GM12878 (cell line): ENCODE results near the gene LMCD1. TPM values are rescaled to one million over a fixed set of nuclear protein-coding genes. Genes with fewer than 3 reads are reported as not detected.

ENCODE experiments used
- ATAC-seq: fragments of 200-7000 bp; cut with Tn5 transposase; 3 replicates; pipeline ENCODE4 v1.9.1; 2020; ENCODE audit warnings: mild to moderate bottlenecking, moderate library complexity
- BruUV-seq: library from RNA; stranded (reverse); fragments of 400-500 nt; replicated peaks from 2 replicates; lab custom pipeline; 2021; lab: Mats Ljungman, UMichigan
- CTCF ChIA-PET: fragments of 300-600 bp; sonication (Branson Sonifier 250); formaldehyde crosslinking; extraction: SDS; loops from one replicate; lab custom pipeline; 2021; ENCODE audit warnings: inconsistent platforms; lab: Yijun Ruan, JAX
- POLR2A ChIA-PET: fragments of 350-600 bp; formaldehyde crosslinking; extraction: SDS; loops from one replicate; lab custom pipeline; 2021; ENCODE audit warnings: inconsistent platforms; lab: Charles Lee
- RAD21 ChIA-PET: fragments of 300-600 bp; sonication (Branson Sonifier 250); formaldehyde crosslinking; loops from one replicate; lab custom pipeline; 2023; ENCODE audit warnings: antibody characterized with exemption; ENCODE audit not compliant: unreplicated experiment; lab: Charles Lee
- SMC1A ChIA-PET: fragments of 300-600 bp; sonication (Branson Sonifier 250); formaldehyde crosslinking; loops from one replicate; lab custom pipeline; 2023; ENCODE audit not compliant: unreplicated experiment, uncharacterized antibody; lab: Charles Lee
- DNase-seq: peaks from one replicate; pipeline ENCODE4 v3.0.0-alpha.2; 2011; ENCODE audit warnings: low read depth, low spot score
- FAIRE-seq: peaks from 3 replicates; lab custom pipeline; 2011; peaks lifted over from hg19 to GRCh38; lab: Jason Lieb, UNC
- H2AFZ ChIP-seq: 2 replicates; pipeline ENCODE4 v1.6.0; 2011; ENCODE audit warnings: low read depth, low read length, control low read depth; ENCODE audit not compliant: control insufficient read depth
- H3K27ac ChIP-seq: 2 replicates; pipeline ENCODE4 v1.5.1; 2011; ENCODE audit warnings: control low read depth; ENCODE audit not compliant: control insufficient read depth, insufficient read depth
- H3K27me3 ChIP-seq, 2 experiments: replicated peaks in 1 of 2; 2 replicates each; pipeline versions ENCODE4 v1.6.0 to v1.6.1; 2011; ENCODE audit warnings: low read length in 1 of 2; ENCODE audit not compliant: control insufficient read depth in 2 of 2, insufficient read depth in 2 of 2
- H3K36me3 ChIP-seq, 2 experiments: 2 replicates each; pipeline ENCODE4 v1.5.1; 2011; ENCODE audit warnings: low read length in 1 of 2; ENCODE audit not compliant: control insufficient read depth in 2 of 2, insufficient read depth in 2 of 2
- H3K4me1 ChIP-seq: 2 replicates; pipeline ENCODE4 v1.6.1; 2011; ENCODE audit warnings: mild to moderate bottlenecking, low read length, moderate library complexity, mixed read lengths; ENCODE audit not compliant: control insufficient read depth, insufficient read depth
- H3K4me2 ChIP-seq: 2 replicates; pipeline ENCODE4 v1.6.0; 2011; ENCODE audit warnings: control low read depth; ENCODE audit not compliant: control insufficient read depth, insufficient read depth
- H3K4me3 ChIP-seq: fragments of 200-600 bp; sonication (generic); 2 replicates; pipeline ENCODE4 v1.5.1; 2016
- H3K79me2 ChIP-seq: 2 replicates; pipeline ENCODE4 v1.6.0; 2011; ENCODE audit warnings: low read length; ENCODE audit not compliant: control insufficient read depth, insufficient read depth
- H3K9ac ChIP-seq: 2 replicates; pipeline ENCODE4 v1.8.0; 2011; ENCODE audit warnings: low read length, control low read depth, mixed read lengths; ENCODE audit not compliant: control insufficient read depth, insufficient read depth
- H3K9me3 ChIP-seq: replicated peaks from 3 replicates; pipeline ENCODE4 v1.5.1; 2011; ENCODE audit warnings: mild to moderate bottlenecking, low read length; ENCODE audit not compliant: control insufficient read depth, insufficient read depth
- H4K20me1 ChIP-seq: 2 replicates; pipeline ENCODE4 v1.6.0; 2011; ENCODE audit not compliant: control insufficient read depth, insufficient read depth
- CBFB ChIP-seq: IDR thresholded peaks from 2 replicates; pipeline ENCODE4 v1.6.1; 2016; ENCODE audit warnings: antibody characterized with exemption, low read depth
- CEBPB ChIP-seq, 2 experiments: fragments of 150-350 bp in 1 of 2; IDR thresholded peaks; 2 replicates each; pipeline ENCODE4 v1.6.1; 2012 to 2014; ENCODE audit warnings: low read depth in 2 of 2, low read length in 2 of 2, borderline replicate concordance in 1 of 2, inconsistent platforms in 1 of 2
- EGR1 ChIP-seq, 2 experiments: IDR thresholded peaks; 1 replicate in 1 of 2; 2 replicates in 1 of 2; pipeline ENCODE4 v1.6.1; 2011 to 2012; ENCODE audit warnings: low read depth in 2 of 2, low read length in 2 of 2, borderline replicate concordance in 1 of 2, mild to moderate bottlenecking in 1 of 2, moderate library complexity in 1 of 2
- IRF4 ChIP-seq: IDR thresholded peaks from 2 replicates; pipeline ENCODE4 v1.6.1; 2011; ENCODE audit warnings: low read depth, low read length
- KLF5 ChIP-seq: fragments of 450-650 bp; IDR thresholded peaks from 2 replicates; pipeline ENCODE4 v1.6.1; 2014; ENCODE audit warnings: mild to moderate bottlenecking; ENCODE audit not compliant: partially characterized antibody
- NFIC ChIP-seq: IDR thresholded peaks from 2 replicates; pipeline ENCODE4 v1.6.1; 2012; ENCODE audit warnings: low read depth, mild to moderate bottlenecking, inconsistent platforms, low read length, moderate library complexity
- NRF1 ChIP-seq: conservative IDR thresholded peaks from 2 replicates; pipeline ENCODE4 v1.6.1; 2011; ENCODE audit warnings: mild to moderate bottlenecking, low read depth, low read length, improper control_type of control experiment
- SMC3 ChIP-seq: IDR thresholded peaks from 2 replicates; pipeline ENCODE4 v1.6.1; 2011; ENCODE audit warnings: low read length, improper control_type of control experiment, borderline replicate concordance
- SUPT20H ChIP-seq: IDR thresholded peaks from 2 replicates; pipeline ENCODE4 v1.6.1; 2011; ENCODE audit warnings: low read depth, mild to moderate bottlenecking, low read length, moderate library complexity, borderline replicate concordance; ENCODE audit not compliant: control insufficient read depth
- YBX1 ChIP-seq: fragments of 450-650 bp; IDR thresholded peaks from 2 replicates; pipeline ENCODE4 v1.6.1; 2016; ENCODE audit warnings: antibody characterized with exemption
- ZNF274 ChIP-seq: IDR thresholded peaks from one replicate; pipeline ENCODE4 v1.8.0; 2011; ENCODE audit not compliant: insufficient read length, insufficient read depth
- WGBS: methylation state at CpG from one replicate; pipeline ENCODE4 v1.1.6; 2016; ENCODE audit warnings: low lambda C conversion rate; ENCODE audit not compliant: insufficient replicate concordance, insufficient coverage; ENCODE audit errors: missing lambda C conversion rate; 5-methylcytosine and 5-hydroxymethylcytosine counted together
- in situ Hi-C: fragments of 300-500 bp; cut with MboI; formaldehyde crosslinking; loops from 9 replicates; pipeline ENCODE4 v1.14.3; 2018; ENCODE audit warnings: mixed read lengths
- intact Hi-C: fragments of 100-400 bp; cut with micrococcal nuclease; formaldehyde crosslinking; loops from one replicate; pipeline ENCODE4 v1.14.2; 2022; ENCODE audit not compliant: unreplicated experiment
- polyA plus RNA-seq, 11 experiments: library from polyadenylated mRNA; depleted of rRNA in 4 of 11; unstranded in 6 of 11; stranded (reverse) in 5 of 11; fragments of >200 nt; fragmentation: Nextera tagmentation in 4 of 11; fragmentation: Illumina TruSeq in 1 of 11; extraction: Ambion mirVana in 4 of 11; extraction: Trizol in 1 of 11; gene quantifications; 1 replicate in 1 of 11; 2 replicates in 10 of 11; pipeline versions ENCODE4 v1.2.1 to v1.2.3, GENCODE V29; 2011 to 2016; ENCODE audit warnings: inconsistent platforms in 2 of 11, missing spikeins in 2 of 11, low read depth in 1 of 11
- total RNA-seq, 4 experiments: library from RNA; depleted of rRNA in 3 of 4; stranded (reverse); fragments of >200 nt in 3 of 4; fragmentation: Illumina TruSeq in 1 of 4; extraction: Trizol in 1 of 4; gene quantifications; 2 replicates each; pipeline versions ENCODE4 v1.2.1 to v1.2.3, GENCODE V29; 2013 to 2021
- TF ChIP-seq, protein P1 (sequence below): fragments of 450-650 bp; IDR thresholded peaks from 2 replicates; pipeline ENCODE4 v1.6.1; 2018; ENCODE audit warnings: mild to moderate bottlenecking, low read depth, moderate library complexity; ENCODE audit not compliant: partially characterized antibody
- TF ChIP-seq, protein P2 (sequence below): fragments of 450-650 bp; IDR thresholded peaks from 2 replicates; pipeline ENCODE4 v1.6.1; 2016; ENCODE audit warnings: mild to moderate bottlenecking
- TF ChIP-seq, protein P3 (sequence below): fragments of 450-650 bp; IDR thresholded peaks from 2 replicates; pipeline ENCODE4 v1.6.1; 2016; ENCODE audit warnings: mild to moderate bottlenecking, moderate library complexity, borderline replicate concordance

LMCD1 gene
- total and polyA plus RNA-seq, 10 of the 15 experiments (the other 5 are each of a cell fraction or from before 2014, with no cell fraction given): 0.27 to 6.4 (median 1.7) TPM

DNA sequence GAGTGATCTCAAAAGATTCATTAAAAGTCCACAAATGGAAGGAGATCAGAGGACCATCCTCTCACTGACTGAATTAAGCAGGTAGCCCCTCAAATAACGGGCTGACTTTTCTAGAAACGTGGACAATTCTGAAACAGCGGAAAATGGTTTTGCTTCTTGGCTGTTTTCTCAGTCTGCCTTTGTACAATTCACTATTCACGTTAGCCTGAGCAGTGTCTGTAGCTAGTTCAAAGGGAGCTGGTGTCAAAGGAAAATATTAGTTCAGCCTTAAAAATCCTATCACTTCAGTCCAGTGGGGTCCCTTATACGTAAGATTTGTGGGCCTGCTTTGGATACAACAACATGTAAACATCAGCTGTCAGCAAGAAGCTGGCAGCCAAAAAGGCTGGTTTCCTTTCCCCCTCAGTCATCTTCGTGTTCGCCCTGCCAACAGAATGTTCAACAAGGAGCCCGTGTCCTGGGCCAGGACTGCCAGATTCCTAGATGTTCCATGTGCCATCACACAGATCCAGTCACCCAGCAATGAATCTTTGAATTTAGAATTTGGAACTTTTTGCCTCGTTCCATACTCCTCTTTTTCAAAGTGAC lies 19.3 kb downstream of the LMCD1 start:
- H3K27ac ChIP-seq: no peak overlapping the region
- WGBS: 64% methylated on average over 9 of the region's 9 CpGs
- ChIA-PET SMC1A (interaction anchor here (1.4 to 2.3 kb wide), 4 partner anchors 9 to 19 kb away, joined by 3 to 12 read pairs (median 6); partner anchors contain the start of gene LMCD1), RAD21 (interaction anchor here (1.4 kb wide), 1 partner anchor 19 kb away, joined by 4 read pairs; the partner anchor contains the start of gene LMCD1), CTCF (no interaction called here), POLR2A (interaction anchor here (1.2 kb wide), 1 partner anchor 12 kb away, joined by 4 read pairs; no protein-coding TSS in a partner anchor)
- H3K27me3 ChIP-seq: no peaks in the 10 kb centered on the region
- no peak overlapping the region for H3K4me2 ChIP-seq
- H3K4me3 ChIP-seq: no peak overlapping the region
- no peaks in the 10 kb centered on the region; the same call in 1 of the 2 replicates for H3K4me1 ChIP-seq
- no peaks in the 10 kb centered on the region; the same call in 2 of the 3 replicates for H3K9me3 ChIP-seq
- no peaks in the 10 kb centered on the region for H4K20me1 ChIP-seq
- H3K36me3 ChIP-seq: no peaks in the 10 kb centered on the region
- in situ Hi-C loops: no loop called here
- H2AFZ ChIP-seq: no peak overlapping the region
- no TSS peak for BruUV-seq
- H3K9ac ChIP-seq: no peak overlapping the region
- ATAC-seq (no peak), FAIRE-seq (no peak), DNase-seq (no peak)
- intact Hi-C loops: no loop called here
- H3K79me2 ChIP-seq: no peaks in the 10 kb centered on the region
- TF ChIP-seq, protein P1, sequence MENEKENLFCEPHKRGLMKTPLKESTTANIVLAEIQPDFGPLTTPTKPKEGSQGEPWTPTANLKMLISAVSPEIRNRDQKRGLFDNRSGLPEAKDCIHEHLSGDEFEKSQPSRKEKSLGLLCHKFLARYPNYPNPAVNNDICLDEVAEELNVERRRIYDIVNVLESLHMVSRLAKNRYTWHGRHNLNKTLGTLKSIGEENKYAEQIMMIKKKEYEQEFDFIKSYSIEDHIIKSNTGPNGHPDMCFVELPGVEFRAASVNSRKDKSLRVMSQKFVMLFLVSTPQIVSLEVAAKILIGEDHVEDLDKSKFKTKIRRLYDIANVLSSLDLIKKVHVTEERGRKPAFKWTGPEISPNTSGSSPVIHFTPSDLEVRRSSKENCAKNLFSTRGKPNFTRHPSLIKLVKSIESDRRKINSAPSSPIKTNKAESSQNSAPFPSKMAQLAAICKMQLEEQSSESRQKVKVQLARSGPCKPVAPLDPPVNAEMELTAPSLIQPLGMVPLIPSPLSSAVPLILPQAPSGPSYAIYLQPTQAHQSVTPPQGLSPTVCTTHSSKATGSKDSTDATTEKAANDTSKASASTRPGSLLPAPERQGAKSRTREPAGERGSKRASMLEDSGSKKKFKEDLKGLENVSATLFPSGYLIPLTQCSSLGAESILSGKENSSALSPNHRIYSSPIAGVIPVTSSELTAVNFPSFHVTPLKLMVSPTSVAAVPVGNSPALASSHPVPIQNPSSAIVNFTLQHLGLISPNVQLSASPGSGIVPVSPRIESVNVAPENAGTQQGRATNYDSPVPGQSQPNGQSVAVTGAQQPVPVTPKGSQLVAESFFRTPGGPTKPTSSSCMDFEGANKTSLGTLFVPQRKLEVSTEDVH: no peak
- TF ChIP-seq ZNF274: no peak
- TF ChIP-seq CBFB: no peak
- TF ChIP-seq CEBPB (IDR thresholded peaks at IDR 0.05; ENCODE audit: borderline replicate concordance in 1 of 2, low read depth in 2 of 2, low read length in 2 of 2): no peak
- TF ChIP-seq EGR1 (IDR thresholded peaks at IDR 0.05; ENCODE audit: borderline replicate concordance in 1 of 2, low read depth in 2 of 2, low read length in 2 of 2): no peak
- TF ChIP-seq IRF4: no peak
- TF ChIP-seq NRF1: no peak
- TF ChIP-seq, protein P2, sequence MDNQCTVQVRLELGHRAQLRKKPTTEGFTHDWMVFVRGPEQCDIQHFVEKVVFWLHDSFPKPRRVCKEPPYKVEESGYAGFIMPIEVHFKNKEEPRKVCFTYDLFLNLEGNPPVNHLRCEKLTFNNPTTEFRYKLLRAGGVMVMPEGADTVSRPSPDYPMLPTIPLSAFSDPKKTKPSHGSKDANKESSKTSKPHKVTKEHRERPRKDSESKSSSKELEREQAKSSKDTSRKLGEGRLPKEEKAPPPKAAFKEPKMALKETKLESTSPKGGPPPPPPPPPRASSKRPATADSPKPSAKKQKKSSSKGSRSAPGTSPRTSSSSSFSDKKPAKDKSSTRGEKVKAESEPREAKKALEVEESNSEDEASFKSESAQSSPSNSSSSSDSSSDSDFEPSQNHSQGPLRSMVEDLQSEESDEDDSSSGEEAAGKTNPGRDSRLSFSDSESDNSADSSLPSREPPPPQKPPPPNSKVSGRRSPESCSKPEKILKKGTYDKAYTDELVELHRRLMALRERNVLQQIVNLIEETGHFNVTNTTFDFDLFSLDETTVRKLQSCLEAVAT: no peak
- no peak for TF ChIP-seq SUPT20H
- TF ChIP-seq, protein P3, sequence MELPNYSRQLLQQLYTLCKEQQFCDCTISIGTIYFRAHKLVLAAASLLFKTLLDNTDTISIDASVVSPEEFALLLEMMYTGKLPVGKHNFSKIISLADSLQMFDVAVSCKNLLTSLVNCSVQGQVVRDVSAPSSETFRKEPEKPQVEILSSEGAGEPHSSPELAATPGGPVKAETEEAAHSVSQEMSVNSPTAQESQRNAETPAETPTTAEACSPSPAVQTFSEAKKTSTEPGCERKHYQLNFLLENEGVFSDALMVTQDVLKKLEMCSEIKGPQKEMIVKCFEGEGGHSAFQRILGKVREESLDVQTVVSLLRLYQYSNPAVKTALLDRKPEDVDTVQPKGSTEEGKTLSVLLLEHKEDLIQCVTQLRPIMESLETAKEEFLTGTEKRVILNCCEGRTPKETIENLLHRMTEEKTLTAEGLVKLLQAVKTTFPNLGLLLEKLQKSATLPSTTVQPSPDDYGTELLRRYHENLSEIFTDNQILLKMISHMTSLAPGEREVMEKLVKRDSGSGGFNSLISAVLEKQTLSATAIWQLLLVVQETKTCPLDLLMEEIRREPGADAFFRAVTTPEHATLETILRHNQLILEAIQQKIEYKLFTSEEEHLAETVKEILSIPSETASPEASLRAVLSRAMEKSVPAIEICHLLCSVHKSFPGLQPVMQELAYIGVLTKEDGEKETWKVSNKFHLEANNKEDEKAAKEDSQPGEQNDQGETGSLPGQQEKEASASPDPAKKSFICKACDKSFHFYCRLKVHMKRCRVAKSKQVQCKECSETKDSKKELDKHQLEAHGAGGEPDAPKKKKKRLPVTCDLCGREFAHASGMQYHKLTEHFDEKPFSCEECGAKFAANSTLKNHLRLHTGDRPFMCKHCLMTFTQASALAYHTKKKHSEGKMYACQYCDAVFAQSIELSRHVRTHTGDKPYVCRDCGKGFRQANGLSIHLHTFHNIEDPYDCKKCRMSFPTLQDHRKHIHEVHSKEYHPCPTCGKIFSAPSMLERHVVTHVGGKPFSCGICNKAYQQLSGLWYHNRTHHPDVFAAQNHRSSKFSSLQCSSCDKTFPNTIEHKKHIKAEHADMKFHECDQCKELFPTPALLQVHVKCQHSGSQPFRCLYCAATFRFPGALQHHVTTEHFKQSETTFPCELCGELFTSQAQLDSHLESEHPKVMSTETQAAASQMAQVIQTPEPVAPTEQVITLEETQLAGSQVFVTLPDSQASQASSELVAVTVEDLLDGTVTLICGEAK: no peak
- no peak for TF ChIP-seq YBX1
- no peak for TF ChIP-seq KLF5
- TF ChIP-seq SMC3: no peak
- TF ChIP-seq NFIC: no peak
